MM.1S (cell line): ENCODE measurements around the gene ENTREP1.

Source experiments
- DNase-seq: peaks from one replicate; pipeline ENCODE4 v3.0.0-alpha.2; 2015
- H2AFZ ChIP-seq: fragments of 300-600 bp; sonication (generic); 2 replicates; pipeline ENCODE4 v1.6.0; 2016; ENCODE audit warnings: antibody characterized with exemption, low read length
- H3F3A ChIP-seq: fragments of 300-600 bp; sonication (generic); 2 replicates; pipeline ENCODE4 v1.6.1; 2016; ENCODE audit warnings: mild to moderate bottlenecking, antibody characterized with exemption, low read length, moderate library complexity, mixed read lengths; ENCODE audit not compliant: insufficient read depth
- H3K27ac ChIP-seq: fragments of 300-600 bp; sonication (generic); 2 replicates; pipeline ENCODE4 v1.5.1; 2016; ENCODE audit warnings: mild to moderate bottlenecking, low read length
- H3K27me3 ChIP-seq: fragments of 300-600 bp; sonication (generic); replicated peaks from 2 replicates; pipeline ENCODE4 v1.6.0; 2016; ENCODE audit warnings: low read length; ENCODE audit not compliant: insufficient read depth
- H3K36me3 ChIP-seq: fragments of 300-600 bp; sonication (generic); replicated peaks from 2 replicates; pipeline ENCODE4 v1.6.1; 2016; ENCODE audit warnings: mild to moderate bottlenecking, low read length, mixed read lengths; ENCODE audit not compliant: insufficient read depth
- H3K4me1 ChIP-seq: fragments of 300-600 bp; sonication (generic); 2 replicates; pipeline ENCODE4 v1.6.1; 2016; ENCODE audit warnings: low read length, mixed read lengths
- H3K4me2 ChIP-seq: fragments of 300-600 bp; sonication (generic); 2 replicates; pipeline ENCODE4 v1.6.0; 2016; ENCODE audit warnings: low read depth, low read length
- H3K4me3 ChIP-seq: fragments of 300-600 bp; sonication (generic); 2 replicates; pipeline ENCODE4 v1.5.1; 2016; ENCODE audit warnings: low read length, mixed read lengths
- H3K79me2 ChIP-seq: fragments of 300-600 bp; sonication (generic); 2 replicates; pipeline ENCODE4 v1.6.1; 2016; ENCODE audit warnings: mixed run types, low read length, mixed read lengths
- H3K9ac ChIP-seq: fragments of 300-600 bp; sonication (generic); 2 replicates; pipeline ENCODE4 v1.6.1; 2016; ENCODE audit warnings: low read length, mixed read lengths
- H3K9me2 ChIP-seq: fragments of 300-600 bp; sonication (generic); replicated peaks from 2 replicates; pipeline ENCODE4 v1.6.1; 2016; ENCODE audit warnings: mild to moderate bottlenecking, low read length, mixed read lengths; ENCODE audit not compliant: insufficient read depth
- H3K9me3 ChIP-seq: fragments of 300-600 bp; sonication (generic); replicated peaks from 2 replicates; pipeline ENCODE4 v1.6.1; 2016; ENCODE audit warnings: mild to moderate bottlenecking, low read length, mixed read lengths; ENCODE audit not compliant: insufficient read depth
- H4K20me1 ChIP-seq: fragments of 300-600 bp; sonication (generic); 2 replicates; pipeline ENCODE4 v1.6.1; 2016; ENCODE audit warnings: mild to moderate bottlenecking, low read length, moderate library complexity, mixed read lengths; ENCODE audit not compliant: insufficient read depth
- CTCF ChIP-seq: fragments of 300-600 bp; sonication (generic); IDR thresholded peaks from 2 replicates; pipeline ENCODE4 v1.5.1; 2016; ENCODE audit warnings: antibody characterized with exemption, low read length, mixed read lengths
- EZH2 ChIP-seq: fragments of 300-600 bp; sonication (generic); optimal IDR thresholded peaks from 2 replicates; pipeline ENCODE3; 2017; ENCODE audit warnings: low read depth, mild to moderate bottlenecking, antibody characterized with exemption, low read length, mixed read lengths
- EZH2phosphoT487 ChIP-seq: fragments of 300-600 bp; sonication (generic); IDR thresholded peaks from 2 replicates; pipeline ENCODE4 v1.6.1; 2018; ENCODE audit warnings: antibody characterized with exemption, low read length

ENTREP1 gene

GRCh38 chr9:69357030-69357775 lies 32.2 kb downstream of the ENTREP1 start:
- H3K27ac ChIP-seq = no peak overlapping the region
- H3K4me3 ChIP-seq = no peak overlapping the region
- H3K9me2 ChIP-seq = no peaks in the 10 kb centered on the region
- H3K9me3 ChIP-seq = no peaks in the 10 kb centered on the region
- no peak overlapping the region for H3K9ac ChIP-seq
- no peaks in the 10 kb centered on the region for H3K4me1 ChIP-seq
- TF ChIP-seq EZH2 = no peak
- TF ChIP-seq EZH2phosphoT487 = no peak
- TF ChIP-seq CTCF = no peak
- H3K27me3 ChIP-seq = no peaks in the 10 kb centered on the region
- H3K36me3 ChIP-seq = no peaks in the 10 kb centered on the region
- no peaks in the 10 kb centered on the region for H4K20me1 ChIP-seq
- no peaks in the 10 kb centered on the region for H3F3A ChIP-seq
- H3K79me2 ChIP-seq = no peaks in the 10 kb centered on the region
- no peak for DNase-seq
- no peak overlapping the region for H3K4me2 ChIP-seq
- no peak overlapping the region for H2AFZ ChIP-seq

- no peak for DNase-seq
- no peak overlapping the region for H2AFZ ChIP-seq
- H3K4me1 ChIP-seq = no peaks in the 10 kb centered on the region
- no peaks in the 10 kb centered on the region for H3K9me2 ChIP-seq
- H3K4me2 ChIP-seq = no peak overlapping the region
- no peak overlapping the region for H3K4me3 ChIP-seq
- H3K36me3 ChIP-seq = no peaks in the 10 kb centered on the region
- no peak overlapping the region for H3K9ac ChIP-seq
- H4K20me1 ChIP-seq = no peaks in the 10 kb centered on the region
- TF ChIP-seq EZH2phosphoT487 (no peak), EZH2 (no peak), CTCF (no peak)
- no peaks in the 10 kb centered on the region for H3K9me3 ChIP-seq
- H3K79me2 ChIP-seq = no peaks in the 10 kb centered on the region
- H3K27me3 ChIP-seq = no peaks in the 10 kb centered on the region
- H3F3A ChIP-seq = no peaks in the 10 kb centered on the region
- no peak overlapping the region for H3K27ac ChIP-seq
Measured at GRCh38 chr9:69357821-69358220, 32.8 kb downstream of the ENTREP1 start.

- TF ChIP-seq EZH2 (no peak), CTCF (no peak), EZH2phosphoT487 (no peak)
- DNase-seq = no peak
- Histone ChIP-seq H3K9me3 (no peaks in the 10 kb centered on the region), H3K9ac (no peak overlapping the region), H2AFZ (no peak overlapping the region), H3K79me2 (no peaks in the 10 kb centered on the region), H3K27me3 (no peaks in the 10 kb centered on the region), H3K27ac (no peak overlapping the region), H3K4me1 (no peaks in the 10 kb centered on the region), H4K20me1 (no peaks in the 10 kb centered on the region), H3K4me3 (no peak overlapping the region), H3K4me2 (no peak overlapping the region), H3F3A (no peaks in the 10 kb centered on the region), H3K9me2 (no peaks in the 10 kb centered on the region), H3K36me3 (no peaks in the 10 kb centered on the region)
Measured at GRCh38 chr9:69363191-69363590, 38.2 kb downstream of the ENTREP1 start.
